GM23248 (cell line): ENCODE results near the gene DTX2.
"Not testable (repeated sequence)": the region's sequence is repeated elsewhere in the genome, so short reads cannot be mapped to it uniquely, and the experiment has no call there.

Source experiments
- EZH2 ChIP-seq: fragments of 200-600 bp; sonication (generic); IDR thresholded peaks from 2 replicates; pipeline ENCODE4 v1.6.1; 2018; ENCODE audit warnings: antibody characterized with exemption, mild to moderate bottlenecking; ENCODE audit not compliant: insufficient read depth, poor library complexity, severe bottlenecking
- EZH2phosphoT487 ChIP-seq: fragments of 200-600 bp; sonication (generic); IDR thresholded peaks from 2 replicates; pipeline ENCODE4 v1.6.1; 2018; ENCODE audit warnings: antibody characterized with exemption, moderate library complexity, mild to moderate bottlenecking, low read depth; ENCODE audit not compliant: insufficient read depth

DNA sequence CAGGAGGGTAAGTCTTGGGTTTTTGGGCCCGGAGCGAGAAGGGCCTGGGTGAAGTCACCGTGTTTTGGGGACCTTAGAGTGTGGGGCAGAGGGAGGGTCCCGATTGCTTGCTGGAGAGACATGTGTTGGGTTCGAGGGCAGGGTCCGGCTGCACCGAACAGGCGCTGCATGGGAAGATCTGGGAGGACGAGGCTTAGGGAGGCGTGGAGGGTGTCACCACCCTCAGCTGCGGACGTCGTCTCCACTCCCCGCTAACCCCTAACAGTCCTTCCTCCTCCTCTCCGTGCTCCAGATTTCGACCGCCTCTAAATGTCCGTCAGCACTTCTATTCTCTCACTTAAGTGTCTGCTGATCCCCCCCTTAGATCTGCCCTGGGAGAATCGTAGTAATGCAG, 88.3 kb downstream of the DTX2 start:
- TF ChIP-seq EZH2, EZH2phosphoT487: not testable (repeated sequence)
